ENCODE results near the gene ARL16. TPM values are rescaled to one million over a fixed set of nuclear protein-coding genes. Genes with fewer than 3 reads are reported as not detected.

ARL16 gene
- total and polyA plus RNA-seq, 2 of the 8 experiments (the other 6 are each of a cell fraction or from before 2014, with no cell fraction given): 37.0 to 60.8 TPM

- FAIRE-seq: no peak
Observed at GRCh38 chr17:81697261-81698044, 13.9 kb upstream of the ARL16 start.

More at GRCh38 chr17:81697261-81698044, 13.9 kb upstream of the ARL16 start:
- H3K4ac ChIP-seq (replicated peaks; ENCODE audit: insufficient read length, low read depth, low read length): no peak overlapping the region
- no peak overlapping the region for H2AK5ac ChIP-seq (ENCODE audit: low read depth, low read length)
- H3K4me2 ChIP-seq (ENCODE audit: insufficient read depth in 1 of 2, low read depth in 2 of 2, low read length in 2 of 2): no peak overlapping the region
- TF ChIP-seq CHD1 (IDR thresholded peaks at IDR 0.05; ENCODE audit: low read depth, low read length) (no peak), SUZ12 (IDR thresholded peaks at IDR 0.05; ENCODE audit: low read length) (no peak), USF2 (IDR thresholded peaks at IDR 0.05; ENCODE audit: low read length) (no peak), POLR2AphosphoS5 (IDR thresholded peaks at IDR 0.05; ENCODE audit: low read depth, low read length) (no peak), TCF12 (IDR thresholded peaks at IDR 0.05; ENCODE audit: low read depth, low read length) (no peak)
- H3K27ac ChIP-seq (ENCODE audit: low read depth, low read length): no peak overlapping the region
- no peak overlapping the region for H3K56ac ChIP-seq (replicated peaks; ENCODE audit: insufficient read length, low read depth, low read length)
- ChIA-PET CTCF (ENCODE audit: partially characterized antibody) (interaction anchor here (0.6 to 1.5 kb wide), 2 partner anchors 12 to 971 kb away, joined by 3 to 4 read pairs; no protein-coding TSS in a partner anchor), POLR2A (ENCODE audit: partially characterized antibody) (interaction anchor here (1.1 to 28.4 kb wide), 5 partner anchors 12 to 50 kb away, joined by 3 to 436 read pairs (median 5); partner anchors contain the start of genes ARL16, HGS, MRPL12 and SLC25A10)
- no peak overlapping the region for H3K9ac ChIP-seq (replicated peaks in 1 of 4; ENCODE audit: extremely low read depth in 1 of 4, low read depth in 3 of 4, low read length in 3 of 4)
- no peak overlapping the region for H2AFZ ChIP-seq (ENCODE audit: low read length)
- H3K14ac ChIP-seq (ENCODE audit: insufficient read length): no peak overlapping the region
- peaks cover 0 to 18% of the 10 kb centered on the region in 2 experiments; a peak in 2 of 4 replicates for H3K79me2 ChIP-seq (ENCODE audit: control insufficient read depth in 1 of 2, insufficient read depth in 2 of 2, low read length in 2 of 2)
- peaks cover 7 to 12% of the 10 kb centered on the region in 2 experiments for H4K20me1 ChIP-seq (replicated peaks in 1 of 2; ENCODE audit: control insufficient read depth in 1 of 2, insufficient read depth in 2 of 2, low read length in 2 of 2)
- no peak overlapping the region for H4K5ac ChIP-seq (ENCODE audit: insufficient read length, low read depth, low read length)
- 95% methylated on average over 22 of the region's 25 CpGs; no CpG with 5 or more reads in 1 of the 2 experiments for WGBS, 2 experiments (ENCODE audit: extremely low coverage in 1 of 2, insufficient coverage in 1 of 2, insufficient read length in 1 of 2, insufficient replicate concordance in 2 of 2, low coverage in 1 of 2, low lambda C conversion rate in 2 of 2, missing lambda C conversion rate in 1 of 2)
- H3K18ac ChIP-seq (ENCODE audit: extremely low read depth, low read length): no peak overlapping the region
- H4K91ac ChIP-seq (replicated peaks; ENCODE audit: insufficient read length, low read length): no peak overlapping the region
- H3K23ac ChIP-seq (ENCODE audit: insufficient read length): no peak overlapping the region
- H3K27me3 ChIP-seq (replicated peaks in 1 of 4; ENCODE audit: control insufficient read depth in 3 of 4, extremely low read depth in 1 of 4, insufficient read depth in 3 of 4, low read length in 3 of 4): no peaks in the 10 kb centered on the region
- no peak overlapping the region for H2BK12ac ChIP-seq (ENCODE audit: low read depth, low read length)
- H4K8ac ChIP-seq (ENCODE audit: extremely low read depth, insufficient read depth, low read length): no peak overlapping the region; the same call in 1 of the 2 replicates
- peaks cover 6% of the 10 kb centered on the region for H3K79me1 ChIP-seq (ENCODE audit: low read depth, low read length)
- no peak overlapping the region for H2BK120ac ChIP-seq (replicated peaks; ENCODE audit: low read depth, low read length)
- no peak for DNase-seq (ENCODE audit: low read depth in 1 of 2, low spot score in 2 of 2)
- no peaks in the 10 kb centered on the region for H3K9me3 ChIP-seq (ENCODE audit: insufficient read depth in 2 of 2, low read depth in 1 of 2, low read length in 1 of 2)
- H2BK20ac ChIP-seq (ENCODE audit: low read length): no peak overlapping the region
- H2BK5ac ChIP-seq (ENCODE audit: low read depth, low read length): no peak overlapping the region
- H3K4me3 ChIP-seq (ENCODE audit: extremely low read depth in 1 of 4, insufficient read depth in 2 of 4, low read depth in 3 of 4, low read length in 4 of 4): no peak overlapping the region
- H3K4me1 ChIP-seq (replicated peaks in 1 of 4; ENCODE audit: control insufficient read depth in 3 of 4, insufficient read depth in 4 of 4, low read length in 3 of 4): peaks cover 0 to 7% (median 3%) of the 10 kb centered on the region in 4 experiments; a peak in 4 of 7 replicates
- H3K36me3 ChIP-seq (ENCODE audit: control insufficient read depth in 2 of 4, insufficient read depth in 4 of 4, low read length in 3 of 4): peaks cover 2 to 50% (median 26%) of the 10 kb centered on the region in 4 experiments; a peak in 6 of 8 replicates
- H2BK15ac ChIP-seq (ENCODE audit: low read length): no peak overlapping the region
- H3K23me2 ChIP-seq (ENCODE audit: low read depth, low read length): peaks cover 4% of the 10 kb centered on the region; the same call in 1 of the 2 replicates
